K562 (cell line): Measurements from ENCODE around the gene STEEP1. TPM values are rescaled to one million over a fixed set of nuclear protein-coding genes. Genes with fewer than 3 reads are reported as not detected.

ENCODE experiments used
- BRF2 ChIP-seq: IDR thresholded peaks from 3 replicates; pipeline ENCODE4 v1.6.1; 2011; ENCODE audit warnings: borderline replicate concordance, mild to moderate bottlenecking; ENCODE audit not compliant: insufficient read length, insufficient read depth
- CTCF ChIP-seq, 3 experiments: IDR thresholded peaks in 2 of 3; conservative IDR thresholded peaks in 1 of 3; 2 replicates each; pipeline ENCODE4 v1.5.1; 2011 to 2012; ENCODE audit warnings: low read length in 3 of 3, mild to moderate bottlenecking in 3 of 3, control low read depth in 2 of 3, improper control_type of control experiment in 1 of 3, inconsistent platforms in 1 of 3, low read depth in 1 of 3, mixed read lengths in 1 of 3, moderate library complexity in 1 of 3; ENCODE audit not compliant: insufficient read depth in 2 of 3
- GABPB1 ChIP-seq: sonication (generic); formaldehyde crosslinking; IDR thresholded peaks from 2 replicates; pipeline ENCODE4 v1.8.0; 2022; ENCODE audit warnings: mild to moderate bottlenecking, missing genetic modification reagents
- GATAD2A ChIP-seq: fragments of 450-650 bp; IDR thresholded peaks from 2 replicates; pipeline ENCODE4 v1.6.1; 2017
- HDAC6 ChIP-seq: IDR thresholded peaks from 2 replicates; pipeline ENCODE4 v1.6.1; 2012; ENCODE audit warnings: low read depth, mild to moderate bottlenecking, control low read depth, inconsistent platforms, low read length, moderate library complexity
- MCM3 ChIP-seq: fragments of 450-650 bp; IDR thresholded peaks from 2 replicates; pipeline ENCODE4 v1.6.1; 2016
- MTA3 ChIP-seq: fragments of 450-650 bp; formaldehyde crosslinking; IDR thresholded peaks from 2 replicates; pipeline ENCODE4 v1.6.1; 2017; ENCODE audit warnings: mild to moderate bottlenecking, borderline replicate concordance
- NCOR1 ChIP-seq: fragments of 450-650 bp; IDR thresholded peaks from 2 replicates; pipeline ENCODE4 v1.6.1; 2016; ENCODE audit warnings: mild to moderate bottlenecking, moderate library complexity
- POLR2H ChIP-seq: IDR thresholded peaks from 2 replicates; pipeline ENCODE4 v1.6.1; 2016; ENCODE audit warnings: missing genetic modification characterization, low read depth, mild to moderate bottlenecking, control low read depth, missing compliant biosample characterization, moderate library complexity
- PRMT5 ChIP-seq: sonication (generic); formaldehyde crosslinking; IDR thresholded peaks from 2 replicates; pipeline ENCODE4 v1.5.0; 2020; ENCODE audit warnings: missing genetic modification reagents
- SNIP1 ChIP-seq: fragments of 450-650 bp; IDR thresholded peaks from 2 replicates; pipeline ENCODE4 v1.7.1; 2017; ENCODE audit warnings: low read depth, mild to moderate bottlenecking
- U2AF2 ChIP-seq: fragments of 200-400 bp; formaldehyde crosslinking; optimal IDR thresholded peaks from 2 replicates; pipeline ENCODE3; 2017; ENCODE audit warnings: low read depth, mild to moderate bottlenecking, low read length
- ZNF165 ChIP-seq: fragments of 250-450 bp; sonication (Bioruptor Pico); IDR thresholded peaks from 2 replicates; pipeline ENCODE4 v1.4.0; 2020; ENCODE audit warnings: borderline replicate concordance
- ZNF561 ChIP-seq: fragments of 450-650 bp; formaldehyde crosslinking; conservative IDR thresholded peaks from 2 replicates; pipeline ENCODE4 v1.4.0; 2020; ENCODE audit warnings: mild to moderate bottlenecking, moderate library complexity
- ZNF764 ChIP-seq: fragments of 250-450 bp; sonication (Bioruptor Pico); IDR thresholded peaks from 2 replicates; pipeline ENCODE4 v1.4.0; 2020; ENCODE audit warnings: low read depth, mild to moderate bottlenecking, moderate library complexity
- polyA plus RNA-seq, 8 experiments: library from polyadenylated mRNA; depleted of rRNA in 4 of 8; stranded (reverse) in 5 of 8; unstranded in 3 of 8; fragments of >200 nt; fragmentation: Nextera tagmentation in 2 of 8; fragmentation: Illumina TruSeq in 1 of 8; extraction: Ambion mirVana in 2 of 8; extraction: Trizol in 1 of 8; gene quantifications; 2 replicates each; pipeline versions ENCODE4 v1.2.1 to v1.2.3, GENCODE V29; 2011 to 2014; ENCODE audit warnings: inconsistent platforms in 1 of 8, missing spikeins in 1 of 8
- total RNA-seq, 7 experiments: library from RNA; depleted of rRNA in 6 of 7; stranded (reverse); fragments of >200 nt in 6 of 7; fragmentation: Illumina TruSeq in 2 of 7; extraction: Trizol in 2 of 7; gene quantifications; 2 replicates each; pipeline versions ENCODE4 v1.2.1 to v1.2.3, GENCODE V29; 2011 to 2021; ENCODE audit warnings: low replicate concordance in 1 of 7
- TF ChIP-seq, protein P1 (sequence below): sonication (generic); formaldehyde crosslinking; IDR thresholded peaks from 2 replicates; pipeline ENCODE4 v1.8.1; 2023; ENCODE audit warnings: mild to moderate bottlenecking, missing genetic modification reagents
- TF ChIP-seq, protein P2 (sequence below): sonication (generic); formaldehyde crosslinking; IDR thresholded peaks from 2 replicates; pipeline ENCODE4 v1.8.1; 2023; ENCODE audit warnings: mild to moderate bottlenecking, missing genetic modification reagents
- TF ChIP-seq, protein P3 (sequence below): sonication (generic); formaldehyde crosslinking; IDR thresholded peaks from 2 replicates; pipeline ENCODE4 v1.8.0; 2022; ENCODE audit warnings: missing genetic modification reagents, mild to moderate bottlenecking, moderate library complexity, borderline replicate concordance
- TF ChIP-seq, protein P4 (sequence below): fragments of 450-650 bp; IDR thresholded peaks from 2 replicates; pipeline ENCODE4 v1.6.1; 2016; ENCODE audit warnings: low read depth, mild to moderate bottlenecking, moderate library complexity

Gene STEEP1
- total and polyA plus RNA-seq, 9 of the 15 experiments (the other 6 are each of a cell fraction or from before 2014, with no cell fraction given) = 15.0 to 73.7 (median 40.3) TPM

GRCh38 chrX:119606280-119607017 is 41.2 kb upstream of the STEEP1 start, which contains the start of gene NKRF (continued):
- TF ChIP-seq ZNF165 (CRISPR knock-in tag) (no peak), POLR2H (peak; percentile 69), ZNF764 (CRISPR knock-in tag) (no peak), MCM3 (no peak), PRMT5 (CRISPR knock-in tag) (no peak), SNIP1 (no peak), MTA3 (peak; percentile 28; the same call in 1 of the 2 replicates), NCOR1 (no peak), CTCF (IDR thresholded peaks at IDR 0.05 in 2 of 3, conservative IDR thresholded peaks at IDR 0.05 in 1 of 3; ENCODE audit: insufficient read depth in 2 of 3, low read depth in 1 of 3, low read length in 3 of 3) (no peak; a peak in 1 of 6 replicates), GABPB1 (CRISPR knock-in tag) (peak; percentile 50; the same call in 1 of the 2 replicates), HDAC6 (no peak), ZNF561 (no peak), BRF2 (no peak), GATAD2A (no peak), U2AF2 (no peak)
- TF ChIP-seq, protein P1, sequence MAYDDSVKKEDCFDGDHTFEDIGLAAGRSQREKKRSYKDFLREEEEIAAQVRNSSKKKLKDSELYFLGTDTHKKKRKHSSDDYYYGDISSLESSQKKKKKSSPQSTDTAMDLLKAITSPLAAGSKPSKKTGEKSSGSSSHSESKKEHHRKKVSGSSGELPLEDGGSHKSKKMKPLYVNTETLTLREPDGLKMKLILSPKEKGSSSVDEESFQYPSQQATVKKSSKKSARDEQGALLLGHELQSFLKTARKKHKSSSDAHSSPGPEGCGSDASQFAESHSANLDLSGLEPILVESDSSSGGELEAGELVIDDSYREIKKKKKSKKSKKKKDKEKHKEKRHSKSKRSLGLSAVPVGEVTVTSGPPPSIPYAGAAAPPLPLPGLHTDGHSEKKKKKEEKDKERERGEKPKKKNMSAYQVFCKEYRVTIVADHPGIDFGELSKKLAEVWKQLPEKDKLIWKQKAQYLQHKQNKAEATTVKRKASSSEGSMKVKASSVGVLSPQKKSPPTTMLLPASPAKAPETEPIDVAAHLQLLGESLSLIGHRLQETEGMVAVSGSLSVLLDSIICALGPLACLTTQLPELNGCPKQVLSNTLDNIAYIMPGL (CRISPR knock-in tag) = peak; percentile 75; the same call in 1 of the 2 replicates
- TF ChIP-seq, protein P2, sequence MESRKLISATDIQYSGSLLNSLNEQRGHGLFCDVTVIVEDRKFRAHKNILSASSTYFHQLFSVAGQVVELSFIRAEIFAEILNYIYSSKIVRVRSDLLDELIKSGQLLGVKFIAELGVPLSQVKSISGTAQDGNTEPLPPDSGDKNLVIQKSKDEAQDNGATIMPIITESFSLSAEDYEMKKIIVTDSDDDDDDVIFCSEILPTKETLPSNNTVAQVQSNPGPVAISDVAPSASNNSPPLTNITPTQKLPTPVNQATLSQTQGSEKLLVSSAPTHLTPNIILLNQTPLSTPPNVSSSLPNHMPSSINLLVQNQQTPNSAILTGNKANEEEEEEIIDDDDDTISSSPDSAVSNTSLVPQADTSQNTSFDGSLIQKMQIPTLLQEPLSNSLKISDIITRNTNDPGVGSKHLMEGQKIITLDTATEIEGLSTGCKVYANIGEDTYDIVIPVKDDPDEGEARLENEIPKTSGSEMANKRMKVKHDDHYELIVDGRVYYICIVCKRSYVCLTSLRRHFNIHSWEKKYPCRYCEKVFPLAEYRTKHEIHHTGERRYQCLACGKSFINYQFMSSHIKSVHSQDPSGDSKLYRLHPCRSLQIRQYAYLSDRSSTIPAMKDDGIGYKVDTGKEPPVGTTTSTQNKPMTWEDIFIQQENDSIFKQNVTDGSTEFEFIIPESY = no peak
- TF ChIP-seq, protein P3, sequence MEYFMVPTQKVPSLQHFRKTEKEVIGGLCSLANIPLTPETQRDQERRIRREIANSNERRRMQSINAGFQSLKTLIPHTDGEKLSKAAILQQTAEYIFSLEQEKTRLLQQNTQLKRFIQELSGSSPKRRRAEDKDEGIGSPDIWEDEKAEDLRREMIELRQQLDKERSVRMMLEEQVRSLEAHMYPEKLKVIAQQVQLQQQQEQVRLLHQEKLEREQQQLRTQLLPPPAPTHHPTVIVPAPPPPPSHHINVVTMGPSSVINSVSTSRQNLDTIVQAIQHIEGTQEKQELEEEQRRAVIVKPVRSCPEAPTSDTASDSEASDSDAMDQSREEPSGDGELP (CRISPR knock-in tag) = peak; percentile 67; the same call in 1 of the 2 replicates
- TF ChIP-seq, protein P4, sequence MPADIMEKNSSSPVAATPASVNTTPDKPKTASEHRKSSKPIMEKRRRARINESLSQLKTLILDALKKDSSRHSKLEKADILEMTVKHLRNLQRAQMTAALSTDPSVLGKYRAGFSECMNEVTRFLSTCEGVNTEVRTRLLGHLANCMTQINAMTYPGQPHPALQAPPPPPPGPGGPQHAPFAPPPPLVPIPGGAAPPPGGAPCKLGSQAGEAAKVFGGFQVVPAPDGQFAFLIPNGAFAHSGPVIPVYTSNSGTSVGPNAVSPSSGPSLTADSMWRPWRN = no peak
